GM12874 (cell line): Measurements from ENCODE around the gene GDAP1L1.

Experiments
- TF ChIP-seq, protein P1 (sequence below): IDR thresholded peaks from 2 replicates; pipeline ENCODE4 v1.5.1; 2011; ENCODE audit warnings: low read depth, mild to moderate bottlenecking, control low read depth, low read length, moderate library complexity; ENCODE audit not compliant: insufficient read depth

Gene GDAP1L1

DNA sequence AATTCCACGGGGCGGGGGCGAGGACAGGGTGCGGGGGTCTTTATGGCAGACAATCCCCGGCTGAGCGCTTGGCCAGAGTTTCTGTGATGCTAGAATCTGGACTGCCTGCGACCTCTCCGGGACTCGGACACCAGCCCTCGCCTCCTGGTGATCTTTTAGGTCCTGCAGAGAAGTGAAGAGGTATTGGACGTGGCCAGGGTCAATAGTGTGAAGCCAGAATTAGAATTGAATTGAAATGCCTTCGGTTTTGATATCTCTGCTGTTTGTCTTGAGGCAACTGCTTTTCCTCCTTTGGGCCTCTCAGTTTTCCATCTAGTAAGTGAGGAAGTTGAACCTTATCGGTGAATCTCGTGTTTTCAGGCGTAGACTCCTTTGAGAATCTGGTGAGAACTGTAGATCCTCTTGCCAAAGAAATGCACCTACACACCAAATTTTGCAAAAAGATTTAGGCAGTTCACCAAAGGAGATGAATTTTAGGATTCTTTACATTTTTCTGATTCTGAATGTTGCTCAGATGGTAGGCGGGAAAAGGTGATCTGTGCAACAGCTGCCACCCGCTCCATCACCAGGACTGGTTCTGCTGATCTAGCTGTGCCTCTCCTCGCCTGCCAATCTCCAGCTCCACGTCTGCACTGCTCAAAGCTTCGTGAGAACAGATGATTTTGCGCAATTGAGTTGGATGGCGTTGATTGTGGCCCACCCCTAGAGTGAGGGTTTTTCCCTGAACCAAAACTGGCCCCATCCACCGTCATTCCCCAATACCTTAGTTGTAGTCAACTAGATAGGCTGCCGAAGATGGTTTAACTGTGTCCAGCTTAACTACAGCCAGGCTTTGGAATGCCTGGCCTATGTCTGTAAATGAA is 35.7 kb upstream of the GDAP1L1 start:
- TF ChIP-seq, protein P1, sequence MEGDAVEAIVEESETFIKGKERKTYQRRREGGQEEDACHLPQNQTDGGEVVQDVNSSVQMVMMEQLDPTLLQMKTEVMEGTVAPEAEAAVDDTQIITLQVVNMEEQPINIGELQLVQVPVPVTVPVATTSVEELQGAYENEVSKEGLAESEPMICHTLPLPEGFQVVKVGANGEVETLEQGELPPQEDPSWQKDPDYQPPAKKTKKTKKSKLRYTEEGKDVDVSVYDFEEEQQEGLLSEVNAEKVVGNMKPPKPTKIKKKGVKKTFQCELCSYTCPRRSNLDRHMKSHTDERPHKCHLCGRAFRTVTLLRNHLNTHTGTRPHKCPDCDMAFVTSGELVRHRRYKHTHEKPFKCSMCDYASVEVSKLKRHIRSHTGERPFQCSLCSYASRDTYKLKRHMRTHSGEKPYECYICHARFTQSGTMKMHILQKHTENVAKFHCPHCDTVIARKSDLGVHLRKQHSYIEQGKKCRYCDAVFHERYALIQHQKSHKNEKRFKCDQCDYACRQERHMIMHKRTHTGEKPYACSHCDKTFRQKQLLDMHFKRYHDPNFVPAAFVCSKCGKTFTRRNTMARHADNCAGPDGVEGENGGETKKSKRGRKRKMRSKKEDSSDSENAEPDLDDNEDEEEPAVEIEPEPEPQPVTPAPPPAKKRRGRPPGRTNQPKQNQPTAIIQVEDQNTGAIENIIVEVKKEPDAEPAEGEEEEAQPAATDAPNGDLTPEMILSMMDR = no peak

DNA sequence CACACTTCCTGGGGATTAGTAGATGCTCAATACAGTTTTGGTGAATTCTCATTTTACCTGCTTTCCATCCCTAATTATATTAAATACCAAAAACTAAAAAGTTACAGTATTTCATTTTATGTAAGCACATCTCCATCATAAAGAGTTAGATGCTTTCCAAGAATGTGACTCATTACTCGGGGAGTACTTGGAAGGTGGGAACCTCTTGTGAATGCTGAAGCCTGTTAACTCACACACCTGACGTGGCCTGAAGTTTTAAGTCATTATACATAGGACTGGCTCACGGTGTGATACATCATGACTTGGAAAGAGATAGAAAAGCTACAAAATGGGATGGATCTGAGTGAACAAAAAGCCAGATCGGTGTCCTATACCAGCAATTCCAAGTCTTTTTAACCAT is 34.3 kb upstream of the GDAP1L1 start:
- TF ChIP-seq, protein P1 = no peak

DNA sequence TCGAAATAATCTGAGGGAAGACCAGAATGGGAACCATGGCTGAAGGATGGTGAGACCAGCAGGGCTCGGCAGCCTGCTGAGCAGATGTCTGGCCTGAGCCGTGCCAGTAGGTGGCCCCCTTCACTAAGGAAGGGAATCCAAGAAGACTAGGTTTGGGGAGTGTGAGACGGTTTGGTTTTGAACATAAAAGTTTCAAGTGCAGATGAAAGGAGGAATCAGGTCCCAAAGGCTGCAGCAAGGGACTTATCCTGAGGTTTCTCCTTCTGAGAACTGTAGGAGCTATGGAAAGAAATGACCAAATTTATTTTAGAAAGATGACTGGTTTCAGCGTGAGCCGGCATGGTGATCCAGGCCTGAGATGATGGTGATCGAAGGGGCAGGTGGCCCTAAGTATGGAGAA is 32.0 kb upstream of the GDAP1L1 start:
- TF ChIP-seq, protein P1 = peak; percentile 82

- TF ChIP-seq, protein P1 = peak; percentile 95
These were observed 29.6 kb upstream of the GDAP1L1 start for GRCh38 chr20:44217342-44218092.

- TF ChIP-seq, protein P1 = no peak
These were observed 28.7 kb upstream of the GDAP1L1 start for GRCh38 chr20:44218446-44218845.

- TF ChIP-seq, protein P1 = no peak
These were observed 27.9 kb upstream of the GDAP1L1 start for GRCh38 chr20:44219170-44219730.

GRCh38 chr20:44219791-44220190 is 27.3 kb upstream of the GDAP1L1 start:
- TF ChIP-seq, protein P1 = no peak
